Fibroblast of the aortic adventitia (primary cell): ENCODE results near the gene OTUD4. TPM values are rescaled to one million over a fixed set of nuclear protein-coding genes. Genes with fewer than 3 reads are reported as not detected.

Source experiments
- DNase-seq: peaks from one replicate; pipeline ENCODE4 v3.0.0-alpha.2; 2010; ENCODE audit warnings: low read depth
- H3K4me3 ChIP-seq: 2 replicates; pipeline ENCODE4 v1.5.1; 2011; ENCODE audit warnings: low read depth, mild to moderate bottlenecking, control low read depth, low read length, moderate library complexity
- total RNA-seq: library from RNA; depleted of rRNA; stranded (reverse); fragments of >200 nt; gene quantifications from 2 replicates; pipeline ENCODE4 v1.2.3, GENCODE V29; 2012; ENCODE audit warnings: low replicate concordance
- TF ChIP-seq, protein P1 (sequence below): IDR thresholded peaks from 2 replicates; pipeline ENCODE4 v1.5.1; 2011; ENCODE audit warnings: mild to moderate bottlenecking, low read length, control low read depth, inconsistent platforms; ENCODE audit not compliant: insufficient read depth

OTUD4 gene
- total RNA-seq, 1 donor = 36.1 TPM

DNA sequence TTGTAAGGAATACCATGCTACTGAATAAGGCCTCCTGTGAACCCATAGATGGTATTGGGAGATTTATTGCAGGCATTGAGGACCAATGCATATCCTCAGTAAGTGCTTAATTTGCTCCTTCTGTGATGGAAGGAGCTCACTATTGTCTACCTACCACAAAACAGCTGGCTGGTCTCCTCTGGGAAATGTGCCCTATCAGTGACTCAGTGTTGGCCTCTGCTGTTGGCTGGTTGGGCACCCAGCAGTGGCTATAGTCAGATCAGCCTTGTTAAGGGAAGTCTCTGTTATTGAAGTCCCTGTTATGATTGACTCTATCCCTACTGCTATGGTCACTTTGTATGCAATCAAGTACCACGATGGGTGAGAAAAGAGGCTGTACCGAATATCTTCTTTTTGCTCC is 27.5 kb upstream of the OTUD4 start:
- no peak overlapping the region for H3K4me3 ChIP-seq
- DNase-seq = no peak
- TF ChIP-seq, protein P1, sequence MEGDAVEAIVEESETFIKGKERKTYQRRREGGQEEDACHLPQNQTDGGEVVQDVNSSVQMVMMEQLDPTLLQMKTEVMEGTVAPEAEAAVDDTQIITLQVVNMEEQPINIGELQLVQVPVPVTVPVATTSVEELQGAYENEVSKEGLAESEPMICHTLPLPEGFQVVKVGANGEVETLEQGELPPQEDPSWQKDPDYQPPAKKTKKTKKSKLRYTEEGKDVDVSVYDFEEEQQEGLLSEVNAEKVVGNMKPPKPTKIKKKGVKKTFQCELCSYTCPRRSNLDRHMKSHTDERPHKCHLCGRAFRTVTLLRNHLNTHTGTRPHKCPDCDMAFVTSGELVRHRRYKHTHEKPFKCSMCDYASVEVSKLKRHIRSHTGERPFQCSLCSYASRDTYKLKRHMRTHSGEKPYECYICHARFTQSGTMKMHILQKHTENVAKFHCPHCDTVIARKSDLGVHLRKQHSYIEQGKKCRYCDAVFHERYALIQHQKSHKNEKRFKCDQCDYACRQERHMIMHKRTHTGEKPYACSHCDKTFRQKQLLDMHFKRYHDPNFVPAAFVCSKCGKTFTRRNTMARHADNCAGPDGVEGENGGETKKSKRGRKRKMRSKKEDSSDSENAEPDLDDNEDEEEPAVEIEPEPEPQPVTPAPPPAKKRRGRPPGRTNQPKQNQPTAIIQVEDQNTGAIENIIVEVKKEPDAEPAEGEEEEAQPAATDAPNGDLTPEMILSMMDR = no peak

DNA sequence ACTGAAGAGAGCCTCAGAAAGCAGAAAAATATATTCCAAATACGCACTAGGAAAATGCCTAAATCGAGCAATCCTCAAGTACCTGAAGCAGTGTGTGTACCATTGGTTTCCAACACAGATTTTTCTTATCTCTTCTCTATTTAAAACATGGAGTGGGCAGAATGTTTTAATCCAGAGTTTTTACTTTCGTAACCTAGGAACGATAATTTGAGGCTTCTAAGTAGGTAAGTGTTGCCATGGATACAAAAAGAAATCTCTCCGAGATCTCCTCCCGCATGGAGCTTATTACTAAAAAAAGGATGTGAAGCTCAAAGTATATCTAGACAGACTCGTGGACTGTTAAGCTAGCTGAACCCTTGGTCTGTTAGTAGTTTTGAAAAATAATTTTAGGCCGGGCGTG is 23.0 kb upstream of the OTUD4 start:
- no peak for DNase-seq
- H3K4me3 ChIP-seq = no peak overlapping the region
- TF ChIP-seq, protein P1 = no peak

DNA sequence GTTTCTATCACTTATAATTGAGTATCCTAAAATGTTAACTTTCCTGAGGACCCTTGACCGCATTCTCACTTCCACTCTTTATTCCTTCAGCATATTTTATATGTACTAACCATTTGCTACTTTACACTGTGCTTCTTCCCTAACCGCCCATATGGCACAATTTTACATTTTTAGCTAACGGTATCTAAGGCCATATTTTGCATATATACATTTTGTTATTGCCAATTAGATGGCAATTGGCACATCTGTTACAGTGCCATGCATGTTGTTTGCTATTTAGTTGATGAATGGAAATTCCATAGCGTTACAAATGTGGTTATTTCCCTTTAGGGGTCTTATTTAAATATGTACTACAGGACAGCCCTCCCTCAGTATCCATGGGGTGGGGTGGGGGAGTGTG is 20.0 kb upstream of the OTUD4 start:
- no peak overlapping the region for H3K4me3 ChIP-seq
- DNase-seq = no peak
- TF ChIP-seq, protein P1 = no peak

DNA sequence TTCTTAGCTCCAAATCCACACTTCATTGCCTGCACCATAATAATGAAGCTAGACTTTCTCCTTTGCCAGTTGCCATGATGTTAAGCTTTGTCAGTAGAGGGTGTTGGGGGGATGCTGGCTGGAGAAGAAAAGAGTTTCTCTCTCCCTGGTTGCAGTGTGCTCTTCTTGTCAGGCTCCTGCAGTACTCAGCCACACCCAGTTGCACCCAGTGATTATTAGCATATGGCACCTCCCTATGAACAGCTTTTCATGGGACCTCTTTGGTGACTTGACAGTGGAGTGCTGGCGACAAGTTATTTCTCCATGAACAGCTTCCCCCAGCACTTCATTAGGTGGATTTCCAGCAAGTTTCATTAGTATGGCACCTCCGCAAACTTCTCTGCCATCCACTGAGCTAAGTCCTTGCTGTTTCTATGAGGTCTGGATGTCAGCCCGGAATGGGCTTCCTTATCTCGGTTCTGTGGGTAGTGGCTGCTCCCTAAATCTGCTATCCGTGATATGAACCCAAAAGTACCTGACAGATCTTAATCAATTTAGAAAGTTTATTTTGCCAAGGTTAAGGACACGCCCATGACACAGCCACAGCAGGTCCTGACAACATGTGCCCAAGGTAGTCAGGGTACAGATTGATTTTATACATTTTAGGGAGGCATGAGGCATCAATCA is 18.8 kb upstream of the OTUD4 start:
- TF ChIP-seq, protein P1 = no peak
- H3K4me3 ChIP-seq = no peak overlapping the region
- DNase-seq = no peak

DNA sequence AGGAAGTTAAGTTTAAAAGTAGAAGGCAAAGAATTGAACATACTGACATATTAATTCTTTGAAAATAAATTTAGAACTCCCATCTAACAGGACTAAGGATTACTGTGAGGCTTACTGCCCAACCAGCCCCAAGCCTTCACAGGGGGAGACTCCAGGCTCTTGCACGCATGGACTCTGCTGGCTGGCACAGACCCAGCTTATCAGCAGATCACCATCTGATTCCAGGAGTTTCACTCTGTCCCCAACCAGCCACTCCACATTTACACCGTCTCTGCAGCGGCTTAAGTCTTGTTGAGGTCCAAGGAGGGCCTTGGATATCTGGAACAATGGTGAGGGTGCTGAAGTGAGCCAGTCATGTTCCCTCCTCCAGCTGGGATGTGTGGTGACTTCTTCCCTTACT is 16.4 kb upstream of the OTUD4 start:
- no peak for DNase-seq
- H3K4me3 ChIP-seq = no peak overlapping the region
- TF ChIP-seq, protein P1 = no peak

DNA sequence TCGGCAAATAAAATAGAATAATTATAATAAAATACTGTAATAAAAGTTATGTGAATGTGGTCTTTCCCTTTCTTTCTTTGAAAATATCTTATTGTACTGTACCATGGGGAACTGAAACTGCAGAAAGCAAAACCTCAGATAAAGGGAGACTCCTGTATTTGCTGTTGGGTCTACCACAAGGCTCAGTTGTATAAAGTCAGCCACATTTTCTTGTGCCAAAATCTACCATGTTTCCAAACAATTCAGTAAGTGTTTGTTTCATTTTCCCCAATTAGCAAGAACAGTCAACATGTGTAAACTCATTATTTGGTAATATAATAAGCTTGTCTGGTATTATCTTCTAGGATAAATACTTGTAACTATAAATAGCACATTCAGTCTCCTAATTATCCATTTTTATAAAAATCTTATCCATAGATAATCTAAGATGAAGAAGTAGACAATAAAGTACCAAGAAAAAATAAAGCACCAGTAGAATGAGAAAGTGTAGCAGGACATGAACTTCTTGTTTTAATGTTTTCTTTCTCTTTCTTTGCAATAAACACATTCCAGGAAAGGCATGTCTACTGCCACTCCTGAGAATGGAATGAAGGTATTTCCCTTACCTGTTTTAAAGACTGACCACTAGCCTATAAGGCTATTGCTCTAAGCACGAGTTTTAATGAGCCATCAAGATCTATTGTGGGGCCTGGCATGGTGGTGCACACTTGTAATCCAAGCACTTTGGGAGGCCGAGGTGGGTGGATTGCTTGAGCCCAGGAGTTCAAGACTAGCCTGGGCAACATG is 15.0 kb upstream of the OTUD4 start:
- TF ChIP-seq, protein P1 = no peak
- no peak for DNase-seq
- no peak overlapping the region for H3K4me3 ChIP-seq
